Measurements from ENCODE around the gene ABHD15.
"Not testable (repeated sequence)": the region's sequence is repeated elsewhere in the genome, so short reads cannot be mapped to it uniquely, and the experiment has no call there.

ABHD15 gene

GRCh38 chr17:29565643-29566472, 979 bp downstream of the ABHD15 start:
- Histone ChIP-seq H3K4me3 (ENCODE audit: insufficient read depth, low read depth, low read length, poor library complexity, severe bottlenecking) (peak overlapping the region; percentile 73), H3K36me3 (ENCODE audit: control insufficient read depth, insufficient read depth, low read length) (no peaks in the 10 kb centered on the region), H3K9me3 (ENCODE audit: control insufficient read depth, low read length) (no peaks in the 10 kb centered on the region), H3K27ac (ENCODE audit: insufficient read depth, low read length, poor library complexity, severe bottlenecking) (peak overlapping the region; percentile 53), H3K27me3 (replicated peaks; ENCODE audit: control insufficient read depth, insufficient read depth, low read length, poor library complexity, severe bottlenecking) (no peaks in the 10 kb centered on the region), H3K4me1 (ENCODE audit: control insufficient read depth, insufficient read depth, low read length, poor library complexity, severe bottlenecking) (peaks cover 26% of the 10 kb centered on the region)
- DNase-seq, result peak; percentile 30 to 40 (median 37)

DNA sequence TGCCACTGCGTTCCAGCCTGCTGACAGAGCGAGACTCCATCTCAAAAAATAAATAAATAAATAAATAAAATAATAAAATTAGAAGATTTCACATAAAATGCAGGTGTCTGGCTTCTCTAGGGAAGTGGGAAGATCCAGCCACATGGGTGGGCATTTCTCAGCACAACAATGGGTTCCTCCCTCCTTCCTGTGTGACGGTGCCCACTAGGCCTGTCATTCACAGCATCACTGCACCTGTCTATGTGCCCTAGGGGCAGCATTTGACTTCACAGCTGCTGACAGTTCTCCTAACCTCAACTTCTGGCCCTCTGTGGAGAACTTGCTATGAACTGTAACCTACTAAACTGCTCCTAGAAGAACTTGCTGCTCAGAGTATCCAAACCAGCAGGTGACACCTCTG, 3.0 kb downstream of the ABHD15 start:
- Histone ChIP-seq H3K27me3 (replicated peaks; ENCODE audit: control insufficient read depth, insufficient read depth, low read length, poor library complexity, severe bottlenecking) (no peaks in the 10 kb centered on the region), H3K4me1 (ENCODE audit: control insufficient read depth, insufficient read depth, low read length, poor library complexity, severe bottlenecking) (peaks cover 20% of the 10 kb centered on the region), H3K4me3 (ENCODE audit: insufficient read depth, low read depth, low read length, poor library complexity, severe bottlenecking) (no peak overlapping the region), H3K27ac (ENCODE audit: insufficient read depth, low read length, poor library complexity, severe bottlenecking) (no peak overlapping the region), H3K9me3 (ENCODE audit: control insufficient read depth, low read length) (no peaks in the 10 kb centered on the region), H3K36me3 (ENCODE audit: control insufficient read depth, insufficient read depth, low read length) (no peaks in the 10 kb centered on the region)
- DNase-seq, result no peak

GRCh38 chr17:29562615-29563014, 4.2 kb downstream of the ABHD15 start:
- H3K27ac ChIP-seq (ENCODE audit: insufficient read depth, low read length, poor library complexity, severe bottlenecking), result no peak overlapping the region
- no peaks in the 10 kb centered on the region for H3K27me3 ChIP-seq (replicated peaks; ENCODE audit: control insufficient read depth, insufficient read depth, low read length, poor library complexity, severe bottlenecking)
- peaks cover 19% of the 10 kb centered on the region for H3K4me1 ChIP-seq (ENCODE audit: control insufficient read depth, insufficient read depth, low read length, poor library complexity, severe bottlenecking)
- H3K9me3 ChIP-seq (ENCODE audit: control insufficient read depth, low read length), result no peaks in the 10 kb centered on the region
- DNase-seq, result no peak
- no peak overlapping the region for H3K4me3 ChIP-seq (ENCODE audit: insufficient read depth, low read depth, low read length, poor library complexity, severe bottlenecking)
- no peaks in the 10 kb centered on the region for H3K36me3 ChIP-seq (ENCODE audit: control insufficient read depth, insufficient read depth, low read length)

DNA sequence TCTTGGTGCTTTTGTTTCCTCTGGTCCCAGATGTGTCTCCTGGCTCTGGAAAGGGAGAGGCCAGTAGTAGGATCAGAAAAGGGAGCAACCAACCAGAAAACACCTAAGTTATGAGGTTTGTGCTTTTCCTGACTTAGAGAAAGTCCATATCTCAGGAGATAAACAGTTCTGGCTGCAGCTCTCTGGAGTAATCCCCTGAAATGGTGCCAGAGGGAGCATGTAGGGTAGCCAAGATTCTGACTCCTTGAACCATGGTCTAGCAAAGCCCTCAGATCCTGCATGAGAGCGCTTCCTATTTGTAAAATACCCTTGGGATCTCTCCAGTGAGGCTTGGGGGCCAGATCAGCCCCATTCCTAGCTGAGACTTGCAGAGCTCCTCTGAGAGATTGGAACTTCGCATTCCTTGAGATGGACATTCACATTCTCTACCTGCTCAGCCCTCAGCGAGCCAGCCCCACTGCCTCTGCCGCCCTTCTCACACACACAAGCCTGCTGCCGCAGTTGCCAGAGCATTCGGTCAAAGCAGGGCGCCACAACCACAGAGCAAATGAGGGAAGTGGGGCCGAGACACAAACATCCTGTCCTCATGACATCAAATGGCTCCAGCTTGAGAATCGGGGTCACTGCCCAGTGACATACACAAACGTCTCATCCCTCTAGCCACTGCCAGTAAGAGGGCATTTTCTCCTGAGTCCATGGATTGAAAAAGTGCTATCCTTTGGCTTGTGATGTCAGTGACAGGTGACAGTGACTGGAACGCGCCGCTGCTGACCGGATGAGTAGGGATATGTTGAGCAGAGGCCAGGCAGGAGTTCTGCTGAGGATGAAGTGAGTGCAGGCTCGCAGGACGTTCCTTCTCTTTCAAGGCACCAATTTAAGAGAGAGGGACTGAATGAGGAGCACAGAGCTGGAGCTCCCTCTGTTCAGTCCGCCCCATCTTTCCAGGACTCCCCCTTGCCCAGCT, 5.0 kb downstream of the ABHD15 start:
- Histone ChIP-seq H3K36me3 (ENCODE audit: control insufficient read depth, insufficient read depth, low read length) (no peaks in the 10 kb centered on the region), H3K4me1 (ENCODE audit: control insufficient read depth, insufficient read depth, low read length, poor library complexity, severe bottlenecking) (peaks cover 19% of the 10 kb centered on the region), H3K27ac (ENCODE audit: insufficient read depth, low read length, poor library complexity, severe bottlenecking) (no peak overlapping the region), H3K4me3 (ENCODE audit: insufficient read depth, low read depth, low read length, poor library complexity, severe bottlenecking) (no peak overlapping the region), H3K27me3 (replicated peaks; ENCODE audit: control insufficient read depth, insufficient read depth, low read length, poor library complexity, severe bottlenecking) (no peaks in the 10 kb centered on the region), H3K9me3 (ENCODE audit: control insufficient read depth, low read length) (no peaks in the 10 kb centered on the region)
- no peak for DNase-seq

DNA sequence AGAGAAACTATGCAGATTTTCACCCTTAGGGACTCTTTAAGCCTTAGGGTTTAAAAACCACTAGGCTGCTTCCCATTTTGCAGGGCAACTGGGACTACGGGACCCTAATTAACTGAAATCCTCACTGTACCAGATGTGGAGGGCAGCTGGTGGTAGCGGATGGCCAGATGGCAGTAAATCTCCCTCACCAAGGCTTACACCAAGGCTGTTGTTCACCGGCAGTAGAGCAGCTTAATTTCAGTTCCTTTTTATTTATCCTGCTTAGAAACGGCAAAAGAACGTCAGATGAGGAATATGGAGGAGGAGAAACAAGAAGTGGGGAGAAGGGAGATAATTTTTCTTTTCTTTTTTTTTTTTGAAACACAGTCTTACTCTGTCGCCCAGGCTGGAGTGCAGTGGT, 6.5 kb downstream of the ABHD15 start:
- Histone ChIP-seq H3K4me1 (ENCODE audit: control insufficient read depth, insufficient read depth, low read length, poor library complexity, severe bottlenecking) (peaks cover 12% of the 10 kb centered on the region), H3K36me3 (ENCODE audit: control insufficient read depth, insufficient read depth, low read length) (no peaks in the 10 kb centered on the region), H3K27ac (ENCODE audit: insufficient read depth, low read length, poor library complexity, severe bottlenecking) (no peak overlapping the region), H3K27me3 (replicated peaks; ENCODE audit: control insufficient read depth, insufficient read depth, low read length, poor library complexity, severe bottlenecking) (no peaks in the 10 kb centered on the region), H3K4me3 (ENCODE audit: insufficient read depth, low read depth, low read length, poor library complexity, severe bottlenecking) (no peak overlapping the region), H3K9me3 (ENCODE audit: control insufficient read depth, low read length) (no peaks in the 10 kb centered on the region)
- no peak for DNase-seq

DNA sequence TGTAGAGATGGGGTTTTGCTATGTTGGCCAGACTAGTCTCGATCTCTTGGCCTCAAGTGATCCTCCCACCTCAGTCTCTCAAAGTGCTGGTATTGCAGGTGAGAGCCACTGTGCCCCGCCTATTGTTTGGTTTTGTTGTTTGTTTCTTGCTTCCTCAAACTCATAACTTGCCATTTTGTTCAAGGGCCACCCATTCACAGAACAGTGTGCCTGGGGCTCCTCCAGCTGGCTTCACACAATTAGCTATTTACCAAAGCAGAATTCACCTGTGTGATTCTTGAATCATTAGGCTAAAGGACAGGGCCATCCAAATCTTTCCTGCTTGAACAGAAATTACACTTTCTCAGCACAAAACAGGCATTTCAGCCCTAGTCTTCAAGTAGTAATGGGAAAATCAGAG, 7.2 kb downstream of the ABHD15 start:
- no peak overlapping the region for H3K4me3 ChIP-seq (ENCODE audit: insufficient read depth, low read depth, low read length, poor library complexity, severe bottlenecking)
- H3K27me3 ChIP-seq (replicated peaks; ENCODE audit: control insufficient read depth, insufficient read depth, low read length, poor library complexity, severe bottlenecking), result no peaks in the 10 kb centered on the region
- H3K27ac ChIP-seq (ENCODE audit: insufficient read depth, low read length, poor library complexity, severe bottlenecking), result no peak overlapping the region
- H3K9me3 ChIP-seq (ENCODE audit: control insufficient read depth, low read length), result no peaks in the 10 kb centered on the region
- no peaks in the 10 kb centered on the region for H3K36me3 ChIP-seq (ENCODE audit: control insufficient read depth, insufficient read depth, low read length)
- no peak for DNase-seq
- peaks cover 9% of the 10 kb centered on the region for H3K4me1 ChIP-seq (ENCODE audit: control insufficient read depth, insufficient read depth, low read length, poor library complexity, severe bottlenecking)

- not testable (repeated sequence) for H3K27me3 ChIP-seq (replicated peaks; ENCODE audit: control insufficient read depth, insufficient read depth, low read length, poor library complexity, severe bottlenecking); H3K36me3 ChIP-seq (ENCODE audit: control insufficient read depth, insufficient read depth, low read length); H3K27ac ChIP-seq (ENCODE audit: insufficient read depth, low read length, poor library complexity, severe bottlenecking); H3K4me1 ChIP-seq (ENCODE audit: control insufficient read depth, insufficient read depth, low read length, poor library complexity, severe bottlenecking); H3K4me3 ChIP-seq (ENCODE audit: insufficient read depth, low read depth, low read length, poor library complexity, severe bottlenecking); H3K9me3 ChIP-seq (ENCODE audit: control insufficient read depth, low read length); DNase-seq
These were observed 8.7 kb downstream of the ABHD15 start for GRCh38 chr17:29558139-29558538.

DNA sequence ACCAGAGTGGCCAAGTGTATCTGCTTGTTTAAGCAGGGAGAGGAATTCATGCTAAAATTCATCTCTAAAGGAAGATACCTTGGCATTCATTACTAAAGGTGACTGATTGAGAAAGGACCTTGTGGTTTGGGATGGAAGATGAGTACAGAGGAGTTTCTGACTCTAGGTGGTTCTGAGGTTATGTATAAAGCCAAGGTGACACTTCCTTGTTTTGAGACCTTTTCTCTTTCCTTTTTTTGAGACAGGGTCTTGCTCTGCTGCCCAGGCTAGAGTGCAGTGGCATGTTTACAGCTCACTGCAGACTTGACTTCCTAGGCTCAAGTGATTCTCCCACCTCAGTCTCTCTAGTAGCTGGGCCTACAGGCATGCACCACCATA, 9.1 kb downstream of the ABHD15 start:
- no peaks in the 10 kb centered on the region for H3K4me1 ChIP-seq (ENCODE audit: control insufficient read depth, insufficient read depth, low read length, poor library complexity, severe bottlenecking)
- H3K9me3 ChIP-seq (ENCODE audit: control insufficient read depth, low read length), result no peaks in the 10 kb centered on the region
- no peak overlapping the region for H3K4me3 ChIP-seq (ENCODE audit: insufficient read depth, low read depth, low read length, poor library complexity, severe bottlenecking)
- H3K27me3 ChIP-seq (replicated peaks; ENCODE audit: control insufficient read depth, insufficient read depth, low read length, poor library complexity, severe bottlenecking), result no peaks in the 10 kb centered on the region
- no peaks in the 10 kb centered on the region for H3K36me3 ChIP-seq (ENCODE audit: control insufficient read depth, insufficient read depth, low read length)
- H3K27ac ChIP-seq (ENCODE audit: insufficient read depth, low read length, poor library complexity, severe bottlenecking), result no peak overlapping the region
- no peak for DNase-seq

DNA sequence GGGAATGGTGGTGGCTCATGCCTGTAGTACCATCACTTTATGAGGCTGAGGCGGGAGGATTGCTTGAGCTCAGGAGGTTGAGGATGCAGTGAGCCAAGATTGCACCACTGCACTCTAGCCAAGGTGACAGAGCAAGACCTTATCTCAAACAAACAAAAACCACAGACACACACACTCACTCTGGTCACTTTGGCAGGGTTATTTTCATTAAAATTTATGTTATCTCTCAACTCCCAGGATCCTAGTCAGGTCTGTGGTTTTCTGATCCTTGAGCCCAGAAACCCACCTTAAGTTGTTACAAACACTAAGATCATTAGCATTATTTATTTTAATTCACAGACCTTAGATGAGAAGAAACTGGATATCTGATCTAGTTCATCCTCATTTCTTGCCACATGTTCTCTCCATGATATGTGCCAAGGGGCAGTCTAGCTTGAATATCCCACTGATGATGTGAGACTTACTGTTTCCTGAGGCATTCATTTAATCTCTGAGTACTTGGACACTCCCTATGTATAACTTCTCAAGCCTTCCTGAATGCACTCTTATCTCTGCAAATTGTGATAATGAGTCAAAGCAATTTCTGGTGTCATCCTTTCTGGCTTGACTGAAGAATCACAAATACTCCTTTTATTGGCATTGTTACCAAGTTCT, 9.6 kb downstream of the ABHD15 start:
- no peaks in the 10 kb centered on the region for H3K36me3 ChIP-seq (ENCODE audit: control insufficient read depth, insufficient read depth, low read length)
- no peak overlapping the region for H3K27ac ChIP-seq (ENCODE audit: insufficient read depth, low read length, poor library complexity, severe bottlenecking)
- DNase-seq, result no peak
- no peaks in the 10 kb centered on the region for H3K27me3 ChIP-seq (replicated peaks; ENCODE audit: control insufficient read depth, insufficient read depth, low read length, poor library complexity, severe bottlenecking)
- no peaks in the 10 kb centered on the region for H3K9me3 ChIP-seq (ENCODE audit: control insufficient read depth, low read length)
- H3K4me1 ChIP-seq (ENCODE audit: control insufficient read depth, insufficient read depth, low read length, poor library complexity, severe bottlenecking), result no peaks in the 10 kb centered on the region
- H3K4me3 ChIP-seq (ENCODE audit: insufficient read depth, low read depth, low read length, poor library complexity, severe bottlenecking), result no peak overlapping the region
